ENCODE measurements around the gene CNOT6.

Gene CNOT6

GRCh38 chr5:180596115-180596667, 102.0 kb downstream of the CNOT6 start:
- no peak for DNase-seq (ENCODE audit: low read depth)
- H3K4me3 ChIP-seq (ENCODE audit: low read depth, low read length) = no peak overlapping the region
- TF ChIP-seq CTCF (IDR thresholded peaks at IDR 0.05; ENCODE audit: low read depth, low read length, missing control alignments) = no peak

- no peak overlapping the region for H3K4me3 ChIP-seq (ENCODE audit: low read depth, low read length)
- DNase-seq (ENCODE audit: low read depth) = no peak
- TF ChIP-seq CTCF (IDR thresholded peaks at IDR 0.05; ENCODE audit: low read depth, low read length, missing control alignments) = no peak
These were observed 102.6 kb downstream of the CNOT6 start for GRCh38 chr5:180596668-180597231.

GRCh38 chr5:180598316-180598701, 104.1 kb downstream of the CNOT6 start:
- H3K4me3 ChIP-seq (ENCODE audit: low read depth, low read length) = no peak overlapping the region
- DNase-seq (ENCODE audit: low read depth) = no peak

GRCh38 chr5:180598797-180599589, 104.8 kb downstream of the CNOT6 start:
- TF ChIP-seq CTCF (IDR thresholded peaks at IDR 0.05; ENCODE audit: low read depth, low read length, missing control alignments) = no peak
- H3K4me3 ChIP-seq (ENCODE audit: low read depth, low read length) = no peak overlapping the region
- no peak for DNase-seq (ENCODE audit: low read depth)

More at GRCh38 chr5:180598316-180598701, 104.1 kb downstream of the CNOT6 start:
- no peak for TF ChIP-seq CTCF (IDR thresholded peaks at IDR 0.05; ENCODE audit: low read depth, low read length, missing control alignments)

- no peak for DNase-seq (ENCODE audit: low read depth)
- no peak overlapping the region for H3K4me3 ChIP-seq (ENCODE audit: low read depth, low read length)
- TF ChIP-seq CTCF (IDR thresholded peaks at IDR 0.05; ENCODE audit: low read depth, low read length, missing control alignments) = no peak
These were observed 105.4 kb downstream of the CNOT6 start for GRCh38 chr5:180599590-180599914.

GRCh38 chr5:180599981-180600553, 105.9 kb downstream of the CNOT6 start:
- DNase-seq (ENCODE audit: low read depth) = no peak
- H3K4me3 ChIP-seq (ENCODE audit: low read depth, low read length) = no peak overlapping the region
- TF ChIP-seq CTCF (IDR thresholded peaks at IDR 0.05; ENCODE audit: low read depth, low read length, missing control alignments) = no peak

Data from GM12864 (cell line).